Left forelimb (tissue), 1 donor: Measurements from ENCODE around the gene HJV.

Experiments used
- DNase-seq: peaks from one replicate; pipeline ENCODE4 v3.0.0-alpha.2; 2018; ENCODE audit warnings: low spot score

HJV gene

GRCh38 chr1:145992958-145993617, 28.4 kb downstream of the HJV start:
- no peak for DNase-seq

GRCh38 chr1:145992502-145992936, 29.0 kb downstream of the HJV start:
- DNase-seq: no peak

- DNase-seq: no peak
Observed at GRCh38 chr1:145991735-145992412, 29.7 kb downstream of the HJV start.

- DNase-seq: no peak
Observed at GRCh38 chr1:145990249-145990855, 31.2 kb downstream of the HJV start.

GRCh38 chr1:145988773-145989172, 32.8 kb downstream of the HJV start:
- DNase-seq: no peak

GRCh38 chr1:145987926-145988325, 33.6 kb downstream of the HJV start:
- no peak for DNase-seq

- no peak for DNase-seq
Observed at GRCh38 chr1:145986551-145986950, 35.0 kb downstream of the HJV start.

GRCh38 chr1:145985502-145986439, 35.8 kb downstream of the HJV start:
- no peak for DNase-seq

GRCh38 chr1:145985129-145985501, 36.4 kb downstream of the HJV start:
- no peak for DNase-seq

- DNase-seq: no peak
Observed at GRCh38 chr1:145983960-145984830, 37.3 kb downstream of the HJV start.

DNA sequence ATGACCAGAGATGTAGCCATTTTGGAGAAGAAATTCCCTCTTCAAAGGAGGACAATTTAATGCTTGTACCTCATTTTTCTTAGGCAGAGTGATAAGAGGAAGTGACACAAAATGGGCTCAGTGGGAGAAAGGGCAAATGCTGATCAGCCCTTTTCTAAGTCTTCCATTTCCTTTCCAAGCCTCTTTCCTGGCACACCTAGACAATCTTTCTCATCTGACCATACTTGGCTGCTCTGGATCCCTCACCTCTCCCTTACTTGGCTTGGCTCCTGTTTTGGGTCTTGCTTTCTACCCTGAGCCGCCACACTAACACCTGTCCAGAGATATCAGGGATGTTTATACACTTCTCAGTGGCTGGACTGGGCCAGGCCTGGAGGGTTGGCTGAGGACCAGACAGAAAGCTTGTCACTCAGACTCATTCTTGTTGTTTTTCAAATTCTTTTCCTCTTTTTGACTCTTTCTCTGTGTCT, 38.3 kb downstream of the HJV start:
- DNase-seq: no peak

DNA sequence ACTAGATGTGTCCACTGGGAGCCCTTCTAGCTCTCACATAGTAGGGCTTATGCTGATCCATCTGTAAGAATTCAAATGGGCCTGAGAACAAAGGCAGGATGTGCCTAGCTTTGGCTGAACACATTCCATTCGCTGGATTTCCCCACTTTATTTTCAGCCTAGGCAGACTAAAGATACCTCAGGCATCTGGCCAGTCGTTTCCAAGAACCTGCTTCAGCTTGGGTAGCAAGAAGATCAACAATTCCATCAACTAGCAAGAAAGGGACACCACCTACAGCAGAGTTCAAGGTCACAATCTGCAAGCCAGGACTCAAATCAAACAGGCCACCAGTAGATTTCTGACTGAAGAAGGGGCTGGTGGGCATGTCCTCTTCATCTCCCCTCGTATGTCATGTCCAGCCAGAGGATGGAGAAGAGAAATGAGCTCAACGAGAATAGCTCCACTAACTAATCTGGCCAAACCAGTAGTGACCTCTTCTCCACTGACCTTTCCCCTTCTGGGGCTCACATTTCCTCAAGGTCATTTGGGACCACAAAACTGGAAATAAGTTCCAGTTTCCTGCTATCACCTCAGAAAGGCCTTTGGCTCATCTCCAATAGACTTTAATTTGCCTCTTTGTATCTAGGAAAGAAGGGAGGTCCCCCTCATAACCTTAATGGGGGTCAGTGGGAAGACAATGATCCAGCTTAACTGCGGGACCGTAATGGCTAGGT, 39.4 kb downstream of the HJV start:
- no peak for DNase-seq

- DNase-seq: no peak
Observed at GRCh38 chr1:145980457-145980994, 41.0 kb downstream of the HJV start.

- no peak for DNase-seq
Observed at GRCh38 chr1:145979746-145980456, 41.6 kb downstream of the HJV start.

GRCh38 chr1:145978854-145979745, 42.4 kb downstream of the HJV start:
- DNase-seq: peak; percentile 87

- DNase-seq: no peak
Observed at GRCh38 chr1:145978471-145978853, 43.1 kb downstream of the HJV start.

DNA sequence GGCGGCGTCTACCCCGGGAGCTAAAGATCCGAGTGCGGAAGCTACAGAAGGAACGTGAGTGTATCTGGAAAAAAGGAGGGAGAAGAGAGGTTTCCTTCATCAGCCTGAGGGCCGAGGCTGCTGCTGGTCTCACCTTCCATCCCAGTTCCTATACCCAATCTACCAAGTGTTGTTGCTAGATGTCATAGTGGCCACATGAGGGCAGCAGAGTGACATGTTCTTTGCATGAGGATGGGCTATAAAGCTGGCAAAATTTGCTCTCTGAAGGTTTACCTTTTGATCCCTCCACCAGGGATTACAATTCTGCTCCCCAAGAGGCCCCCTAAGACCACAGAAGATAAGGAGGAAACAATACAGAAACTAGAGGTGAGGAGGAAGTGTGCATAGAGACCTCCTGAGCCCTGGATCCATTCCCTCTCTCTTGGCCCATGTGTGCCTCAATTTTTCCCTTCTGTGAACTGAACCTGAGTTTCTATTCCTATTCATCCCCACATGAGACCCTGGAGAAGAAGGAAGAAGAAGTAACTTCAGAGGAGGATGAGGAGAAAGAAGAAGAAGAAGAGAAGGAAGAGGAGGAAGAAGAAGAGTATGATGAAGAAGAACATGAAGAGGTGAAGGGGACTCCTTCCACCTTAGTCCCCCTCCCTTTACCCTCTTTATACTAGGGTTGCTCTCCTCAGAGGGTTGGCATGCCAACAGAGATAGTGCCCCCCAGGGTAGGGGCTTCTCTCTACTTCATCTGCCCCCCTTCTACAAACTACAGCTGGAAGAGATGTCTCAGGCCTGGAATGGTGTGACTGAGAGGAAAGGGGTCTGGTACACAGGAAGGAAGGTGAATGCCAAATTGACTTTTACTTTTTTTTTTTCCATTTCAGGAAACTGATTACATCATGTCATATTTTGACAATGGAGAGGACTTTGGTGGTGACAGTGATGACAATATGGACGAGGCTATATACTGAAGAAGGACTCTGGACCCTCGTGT, 43.8 kb downstream of the HJV start:
- no peak for DNase-seq
